ENCODE measurements around the gene SORCS3.

Gene SORCS3

DNA sequence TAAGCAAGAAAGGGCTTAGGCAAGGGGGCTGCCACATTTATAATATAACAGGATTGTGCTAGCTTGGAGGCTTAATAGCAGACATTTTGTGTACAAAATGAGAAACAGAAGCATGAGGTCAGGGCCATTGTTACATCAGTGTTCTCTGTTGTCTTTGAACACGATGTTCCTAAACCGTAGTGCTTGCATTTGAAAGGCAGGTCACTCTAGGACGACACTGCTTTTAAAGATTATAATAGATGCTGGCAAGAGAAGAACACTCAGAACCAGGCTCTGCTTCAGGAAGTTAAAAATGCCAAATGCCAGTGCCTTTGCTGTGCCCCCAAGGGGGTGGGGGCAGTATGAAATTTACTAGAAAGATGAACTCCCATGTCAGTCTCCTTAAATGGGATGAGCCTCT lies 91.1 kb downstream of the SORCS3 start:
- H3K4me3 ChIP-seq (ENCODE audit: low read depth, low read length), result no peak overlapping the region
- DNase-seq, result no peak
- H3K36me3 ChIP-seq (replicated peaks), result no peaks in the 10 kb centered on the region
- TF ChIP-seq, protein P1, sequence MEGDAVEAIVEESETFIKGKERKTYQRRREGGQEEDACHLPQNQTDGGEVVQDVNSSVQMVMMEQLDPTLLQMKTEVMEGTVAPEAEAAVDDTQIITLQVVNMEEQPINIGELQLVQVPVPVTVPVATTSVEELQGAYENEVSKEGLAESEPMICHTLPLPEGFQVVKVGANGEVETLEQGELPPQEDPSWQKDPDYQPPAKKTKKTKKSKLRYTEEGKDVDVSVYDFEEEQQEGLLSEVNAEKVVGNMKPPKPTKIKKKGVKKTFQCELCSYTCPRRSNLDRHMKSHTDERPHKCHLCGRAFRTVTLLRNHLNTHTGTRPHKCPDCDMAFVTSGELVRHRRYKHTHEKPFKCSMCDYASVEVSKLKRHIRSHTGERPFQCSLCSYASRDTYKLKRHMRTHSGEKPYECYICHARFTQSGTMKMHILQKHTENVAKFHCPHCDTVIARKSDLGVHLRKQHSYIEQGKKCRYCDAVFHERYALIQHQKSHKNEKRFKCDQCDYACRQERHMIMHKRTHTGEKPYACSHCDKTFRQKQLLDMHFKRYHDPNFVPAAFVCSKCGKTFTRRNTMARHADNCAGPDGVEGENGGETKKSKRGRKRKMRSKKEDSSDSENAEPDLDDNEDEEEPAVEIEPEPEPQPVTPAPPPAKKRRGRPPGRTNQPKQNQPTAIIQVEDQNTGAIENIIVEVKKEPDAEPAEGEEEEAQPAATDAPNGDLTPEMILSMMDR (IDR thresholded peaks at IDR 0.05; ENCODE audit: low read depth, low read length, missing control alignments), result no peak
- in situ Hi-C loops (cut with HindIII; ENCODE audit: low pct_ligation_motif_present, low sequenced_read_pairs), result no loop called here
- H3K27ac ChIP-seq, result no peak overlapping the region
- H3K27me3 ChIP-seq (replicated peaks), result no peaks in the 10 kb centered on the region

DNA sequence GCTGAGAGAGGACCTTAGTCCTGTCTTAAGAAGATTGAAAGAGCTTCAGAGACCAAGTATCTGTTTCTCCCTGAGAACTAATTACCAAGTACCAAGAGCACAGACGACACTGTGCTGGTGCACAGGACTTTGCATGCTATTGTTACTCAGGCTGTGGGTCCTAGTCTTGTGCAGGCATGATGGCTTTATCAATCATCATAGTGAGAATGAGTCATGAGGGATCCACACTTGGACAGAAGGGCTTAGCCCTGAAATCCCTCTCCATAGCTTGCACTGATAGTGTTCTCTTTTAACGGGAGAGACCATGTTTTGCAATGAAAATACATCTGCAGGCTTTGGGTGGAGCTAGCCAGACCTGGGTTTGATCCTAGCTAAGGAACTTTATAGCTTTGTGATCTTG lies 93.3 kb downstream of the SORCS3 start:
- H3K4me3 ChIP-seq (ENCODE audit: low read depth, low read length), result no peak overlapping the region
- no peaks in the 10 kb centered on the region for H3K36me3 ChIP-seq (replicated peaks)
- no peak overlapping the region for H3K27ac ChIP-seq
- in situ Hi-C loops (cut with HindIII; ENCODE audit: low pct_ligation_motif_present, low sequenced_read_pairs), result no loop called here
- no peaks in the 10 kb centered on the region for H3K27me3 ChIP-seq (replicated peaks)
- TF ChIP-seq, protein P1 (IDR thresholded peaks at IDR 0.05; ENCODE audit: low read depth, low read length, missing control alignments), result no peak
- DNase-seq, result no peak

GRCh38 chr10:104735036-104735756 lies 94.1 kb downstream of the SORCS3 start:
- H3K36me3 ChIP-seq (replicated peaks), result no peaks in the 10 kb centered on the region
- H3K27ac ChIP-seq, result no peak overlapping the region
- H3K4me3 ChIP-seq (ENCODE audit: low read depth, low read length), result no peak overlapping the region
- no peaks in the 10 kb centered on the region for H3K27me3 ChIP-seq (replicated peaks)
- in situ Hi-C loops (cut with HindIII; ENCODE audit: low pct_ligation_motif_present, low sequenced_read_pairs), result no loop called here
- no peak for DNase-seq
- TF ChIP-seq, protein P1 (IDR thresholded peaks at IDR 0.05; ENCODE audit: low read depth, low read length, missing control alignments), result no peak

DNA sequence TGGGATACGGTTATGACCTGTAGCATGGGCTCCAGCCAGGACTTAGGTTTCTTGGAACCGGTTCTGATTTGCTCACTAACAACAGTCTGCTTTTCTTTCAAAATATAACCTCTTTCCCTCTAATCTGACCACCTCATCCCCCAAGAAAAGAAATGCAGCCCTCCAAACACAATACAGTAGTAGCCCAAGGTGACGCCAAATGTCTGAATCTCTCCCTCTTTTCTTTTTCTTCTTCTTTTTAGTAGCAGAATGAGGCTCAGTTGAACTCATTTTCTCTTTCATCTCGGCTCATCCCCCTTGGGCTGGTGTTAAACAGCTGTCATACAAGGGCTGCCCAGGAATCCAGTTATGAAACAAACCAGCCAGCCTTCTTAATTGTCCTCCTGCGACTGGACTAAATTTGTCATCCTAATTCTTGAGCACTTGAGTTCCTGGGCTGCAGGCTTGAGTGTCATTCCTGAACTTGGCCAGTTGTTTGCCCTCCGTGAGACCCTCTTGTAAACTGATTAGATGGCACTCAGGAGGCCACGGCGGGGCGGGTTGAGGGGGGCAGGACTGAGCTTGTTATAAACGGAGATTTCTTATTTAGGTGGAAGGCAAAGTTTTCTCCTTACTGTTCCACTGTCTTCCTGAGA lies 94.8 kb downstream of the SORCS3 start:
- TF ChIP-seq, protein P1 (IDR thresholded peaks at IDR 0.05; ENCODE audit: low read depth, low read length, missing control alignments), result no peak
- in situ Hi-C loops (cut with HindIII; ENCODE audit: low pct_ligation_motif_present, low sequenced_read_pairs), result no loop called here

DNA sequence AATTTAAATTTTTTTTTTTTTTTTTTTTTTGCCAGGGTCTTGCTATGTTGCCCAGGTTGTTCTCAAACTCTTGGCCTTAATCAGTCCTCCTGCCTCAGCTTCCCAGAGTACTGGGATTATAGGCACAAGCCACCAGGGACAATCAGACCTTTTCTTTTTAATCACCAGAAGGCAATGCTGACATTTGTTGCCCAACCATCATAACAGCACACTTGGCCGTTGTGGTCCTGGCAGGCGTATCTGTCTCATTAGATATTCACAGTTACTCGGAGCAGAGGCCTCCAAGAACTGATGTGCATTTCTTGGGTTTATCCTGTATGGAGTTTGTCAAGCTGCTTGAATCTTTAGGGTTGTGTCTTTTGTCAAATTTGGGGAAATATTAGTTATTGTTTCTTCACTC lies 100.0 kb downstream of the SORCS3 start:
- in situ Hi-C loops (cut with HindIII; ENCODE audit: low pct_ligation_motif_present, low sequenced_read_pairs), result no loop called here
- DNase-seq, result no peak
- Histone ChIP-seq H3K27me3 (replicated peaks) (no peaks in the 10 kb centered on the region), H3K4me3 (ENCODE audit: low read depth, low read length) (no peak overlapping the region), H3K27ac (no peak overlapping the region), H3K36me3 (replicated peaks) (no peaks in the 10 kb centered on the region)
- TF ChIP-seq, protein P1 (IDR thresholded peaks at IDR 0.05; ENCODE audit: low read depth, low read length, missing control alignments), result no peak

More for the DNA sequence above, 94.8 kb downstream of the SORCS3 start:
- Histone ChIP-seq H3K4me3 (ENCODE audit: low read depth, low read length) (no peak overlapping the region), H3K36me3 (replicated peaks) (no peaks in the 10 kb centered on the region), H3K27ac (no peak overlapping the region), H3K27me3 (replicated peaks) (no peaks in the 10 kb centered on the region)
- DNase-seq, result no peak

All from brain microvascular endothelial cell (primary cell).